Sigmoid colon (tissue), 7 donors: ENCODE measurements around the gene ISCA2. TPM values are rescaled to one million over a fixed set of nuclear protein-coding genes. Genes with fewer than 3 reads are reported as not detected.
"Not testable (repeated sequence)": the region's sequence is repeated elsewhere in the genome, so short reads cannot be mapped to it uniquely, and the experiment has no call there.

Experiments
- DNase-seq: peaks from one replicate; pipeline ENCODE4 v3.0.0-alpha.2; 2019
- H3K27ac ChIP-seq, 4 donors: fragments of 200-600 bp; sonication (generic); one replicate each; pipeline ENCODE4 v1.5.1; 2016 to 2019; ENCODE audit warnings: mild to moderate bottlenecking in 1 of 4
- H3K27me3 ChIP-seq, 3 donors: fragments of 200-600 bp; sonication (generic); one replicate each; pipeline ENCODE4 v1.5.1; 2019; ENCODE audit warnings: mild to moderate bottlenecking in 1 of 3
- H3K36me3 ChIP-seq, 4 donors: fragments of 200-600 bp; sonication (generic); one replicate each; pipeline ENCODE4 v1.5.1; 2016 to 2019
- H3K4me1 ChIP-seq, 4 donors: fragments of 200-600 bp; sonication (generic); one replicate each; pipeline ENCODE4 v1.5.1; 2017 to 2019
- H3K4me3 ChIP-seq, 4 donors: fragments of 200-600 bp; sonication (generic); one replicate each; pipeline ENCODE4 v1.5.1; 2017 to 2019; ENCODE audit warnings: mild to moderate bottlenecking in 2 of 4, moderate library complexity in 1 of 4
- H3K9me3 ChIP-seq, 4 donors: fragments of 200-600 bp in 3 of 4; sonication (generic) in 3 of 4; one replicate each; pipeline versions ENCODE4 v1.5.1 to v1.6.1; 2013 to 2019
- CTCF ChIP-seq, 4 experiments: fragments of 450-650 bp in 3 of 4; fragments of 200-600 bp in 1 of 4; IDR thresholded peaks; one replicate each; pipeline ENCODE4 v1.5.1; 2016 to 2019; ENCODE audit warnings: antibody characterized with exemption in 4 of 4, mild to moderate bottlenecking in 3 of 4, moderate library complexity in 2 of 4
- EP300 ChIP-seq, 4 donors: sonication (generic); formaldehyde crosslinking; IDR thresholded peaks; one replicate each; pipeline ENCODE4 v1.6.1; 2017; ENCODE audit warnings: antibody characterized with exemption in 4 of 4
- POLR2A ChIP-seq, 2 donors: fragments of 450-650 bp; IDR thresholded peaks; one replicate each; pipeline ENCODE4 v1.6.1; 2016; ENCODE audit warnings: antibody characterized with exemption in 2 of 2, mild to moderate bottlenecking in 2 of 2, moderate library complexity in 2 of 2
- POLR2AphosphoS5 ChIP-seq, 4 donors: sonication (generic); formaldehyde crosslinking; IDR thresholded peaks; one replicate each; pipeline ENCODE4 v1.6.1; 2017; ENCODE audit warnings: antibody characterized with exemption in 4 of 4
- WGBS, 2 donors: extraction: QIAGEN DNeasy Blood & Tissue Kit; methylation state at CpG; one replicate each; pipeline ENCODE4 v1.1.7; 2013; 5-methylcytosine and 5-hydroxymethylcytosine counted together
- intact Hi-C: fragments of 100-400 bp; cut with DNase I; formaldehyde crosslinking; loops from one replicate; pipeline ENCODE4 v1.15.1; 2023
- polyA plus RNA-seq, 3 donors: library from polyadenylated mRNA; stranded (reverse); fragments of 200-250 nt; gene quantifications; one replicate each; pipeline ENCODE4 v1.2.3, GENCODE V29; 2013
- total RNA-seq, 4 donors: library from RNA; depleted of rRNA; stranded (reverse); fragments of >200 nt; gene quantifications; one replicate each; pipeline ENCODE4 v1.1.0, GENCODE V29; 2016
- donor health status: healthy with polysubstance abuse.
- donor health status: Bipolar disorder and iron deficiency.
- donor health status: healthy.

Gene ISCA2
- total RNA-seq: 10 to 100 TPM in 3 of 4 donors, 1 to 10 TPM in 1; 8.6 to 15.7 (median 12.0) TPM
- 10 to 100 TPM; 24.2 to 59.0 (median 27.0) TPM for polyA plus RNA-seq

- intact Hi-C loops: loop anchor here (5.0 to 10.0 kb wide), 2 partner anchors 131 to 409 kb away; partner anchors contain the start of genes ALDH6A1 and LIN52
- peak within 1 kb of the TSS; percentile 93 to 97 (median 94) for H3K27ac ChIP-seq
- H3K27me3 ChIP-seq: no peaks in the 10 kb centered on the region
- peaks cover 0 to 29% (median 23%) of the 10 kb centered on the region in 4 donors for H3K4me1 ChIP-seq
- no peaks in the 10 kb centered on the region for H3K9me3 ChIP-seq
- TF ChIP-seq POLR2A (IDR thresholded peaks at IDR 0.05) (peak; percentile 51 to 60), EP300 (IDR thresholded peaks at IDR 0.05) (no peak), CTCF (IDR thresholded peaks at IDR 0.05) (no peak), POLR2AphosphoS5 (IDR thresholded peaks at IDR 0.05) (peak; percentile 57 to 80 (median 75))
- H3K36me3 ChIP-seq: peaks cover 0 to 13% (median 0%) of the 10 kb centered on the region in 4 donors
- DNase-seq: peak; percentile 100
- peak within 1 kb of the TSS; percentile 89 to 97 (median 91) for H3K4me3 ChIP-seq
- 1% methylated on average over 73 of the region's 73 CpGs for WGBS, 2 donors
Measured at GRCh38 chr14:74493343-74494261, at the start of gene ISCA2. TSS of gene ISCA2 (plus strand) at chr14:74493765. CDS start at chr14:74493775, 10 bp downstream.

GRCh38 chr14:74444866-74445265 is 48.7 kb upstream of the ISCA2 start:
- no peaks in the 10 kb centered on the region for H3K9me3 ChIP-seq
- WGBS, 2 donors: 40 to 57% methylated on average over 3 of the region's 3 CpGs
- no peak overlapping the region for H3K27ac ChIP-seq
- H3K4me1 ChIP-seq: no peaks in the 10 kb centered on the region
- no peak overlapping the region for H3K4me3 ChIP-seq
- no peak for DNase-seq
- intact Hi-C loops: no loop called here
- TF ChIP-seq POLR2A (IDR thresholded peaks at IDR 0.05) (no peak), CTCF (IDR thresholded peaks at IDR 0.05) (no peak), POLR2AphosphoS5 (IDR thresholded peaks at IDR 0.05) (no peak), EP300 (IDR thresholded peaks at IDR 0.05) (no peak)
- no peaks in the 10 kb centered on the region for H3K36me3 ChIP-seq
- no peaks in the 10 kb centered on the region for H3K27me3 ChIP-seq

- H3K36me3 ChIP-seq: not testable (repeated sequence)
Measured at GRCh38 chr14:74454397-74454796, 39.2 kb upstream of the ISCA2 start.

GRCh38 chr14:74456684-74457564 is 36.6 kb upstream of the ISCA2 start:
- no peak overlapping the region for H3K27ac ChIP-seq
- no peak overlapping the region for H3K4me3 ChIP-seq
- no peak for DNase-seq
- H3K4me1 ChIP-seq: no peaks in the 10 kb centered on the region
- WGBS, 2 donors: 87 to 88% methylated on average over 17 of the region's 17 CpGs
- no peaks in the 10 kb centered on the region for H3K27me3 ChIP-seq
- intact Hi-C loops: no loop called here
- H3K36me3 ChIP-seq: no peaks in the 10 kb centered on the region
- H3K9me3 ChIP-seq: no peaks in the 10 kb centered on the region
- TF ChIP-seq CTCF (IDR thresholded peaks at IDR 0.05) (no peak), EP300 (IDR thresholded peaks at IDR 0.05) (no peak), POLR2A (IDR thresholded peaks at IDR 0.05) (no peak), POLR2AphosphoS5 (IDR thresholded peaks at IDR 0.05) (no peak)

More at GRCh38 chr14:74454397-74454796, 39.2 kb upstream of the ISCA2 start:
- H3K27ac ChIP-seq, H3K4me1 ChIP-seq, H3K9me3 ChIP-seq, H3K4me3 ChIP-seq, H3K27me3 ChIP-seq, DNase-seq, intact Hi-C loops: not testable (repeated sequence)
- 43 to 67% methylated on average over 5 of the region's 5 CpGs for WGBS, 2 donors

- WGBS, 2 donors: 79 to 86% methylated on average over 4 of the region's 4 CpGs
- H3K4me3 ChIP-seq: no peak overlapping the region
Measured at GRCh38 chr14:74457565-74457895, 36.0 kb upstream of the ISCA2 start.

More at GRCh38 chr14:74457565-74457895, 36.0 kb upstream of the ISCA2 start:
- Histone ChIP-seq H3K27ac (no peak overlapping the region), H3K36me3 (no peaks in the 10 kb centered on the region), H3K9me3 (no peaks in the 10 kb centered on the region), H3K27me3 (no peaks in the 10 kb centered on the region), H3K4me1 (no peaks in the 10 kb centered on the region)
- intact Hi-C loops: no loop called here
- DNase-seq: no peak
- no peak for TF ChIP-seq POLR2A (IDR thresholded peaks at IDR 0.05)
- TF ChIP-seq CTCF (IDR thresholded peaks at IDR 0.05): no peak
- TF ChIP-seq EP300 (IDR thresholded peaks at IDR 0.05): no peak
- TF ChIP-seq POLR2AphosphoS5 (IDR thresholded peaks at IDR 0.05): no peak
